Upper lobe of left lung (tissue), 6 donors: ENCODE data around the gene TMEM209. TPM values are rescaled to one million over a fixed set of nuclear protein-coding genes. Genes with fewer than 3 reads are reported as not detected.
"Not testable (repeated sequence)": the region's sequence is repeated elsewhere in the genome, so short reads cannot be mapped to it uniquely, and the experiment has no call there.

Experiments used
- ATAC-seq, 2 donors: fragments of 200-7000 bp; cut with Tn5 transposase; one replicate each; pipeline ENCODE4 v1.9.1; 2022; ENCODE audit warnings: mild to moderate bottlenecking in 2 of 2, moderate library complexity in 2 of 2; ENCODE audit not compliant: low FRiP score in 2 of 2
- DNase-seq, 2 donors: peaks; one replicate each; pipeline ENCODE4 v3.0.0-alpha.2; 2019 to 2020
- H3K27ac ChIP-seq, 4 donors: fragments of 200-600 bp; sonication (generic); one replicate each; pipeline ENCODE4 v1.5.1; 2016 to 2019
- H3K27me3 ChIP-seq, 4 donors: fragments of 200-600 bp; sonication (generic); one replicate each; pipeline ENCODE4 v1.5.1; 2017 to 2019
- H3K36me3 ChIP-seq, 4 donors: fragments of 200-600 bp; sonication (generic); one replicate each; pipeline ENCODE4 v1.5.1; 2016 to 2019
- H3K4me1 ChIP-seq, 4 donors: fragments of 200-600 bp; sonication (generic); one replicate each; pipeline ENCODE4 v1.5.1; 2018 to 2019
- H3K4me3 ChIP-seq, 4 donors: fragments of 200-600 bp; sonication (generic); one replicate each; pipeline ENCODE4 v1.5.1; 2017 to 2019; ENCODE audit warnings: mild to moderate bottlenecking in 2 of 4, moderate library complexity in 1 of 4
- H3K9me3 ChIP-seq, 4 donors: fragments of 200-600 bp; sonication (generic); one replicate each; pipeline ENCODE4 v1.5.1; 2018 to 2019
- EP300 ChIP-seq, 4 donors: sonication (generic); formaldehyde crosslinking; IDR thresholded peaks; one replicate each; pipeline ENCODE4 v1.5.1; 2017; ENCODE audit warnings: antibody characterized with exemption in 4 of 4, control low read depth in 2 of 4
- POLR2A ChIP-seq, 4 donors: fragments of 450-650 bp; IDR thresholded peaks; one replicate each; pipeline ENCODE4 v1.5.1; 2016 to 2017; ENCODE audit warnings: antibody characterized with exemption in 4 of 4, mild to moderate bottlenecking in 2 of 4
- POLR2AphosphoS5 ChIP-seq, 2 donors: sonication (generic); formaldehyde crosslinking; IDR thresholded peaks; one replicate each; pipeline ENCODE4 v1.5.1; 2017; ENCODE audit warnings: antibody characterized with exemption in 2 of 2
- WGBS, 2 donors: methylation state at CpG; one replicate each; pipeline ENCODE4 v1.1.5; 2017 to 2018; 5-methylcytosine and 5-hydroxymethylcytosine counted together
- total RNA-seq, 6 donors: library from RNA; depleted of rRNA in 4 of 6; stranded (reverse); fragments of >200 nt in 4 of 6; gene quantifications; one replicate each; pipeline versions ENCODE4 v1.1.0 to v1.2.1, GENCODE V29; 2016 to 2021
- TF ChIP-seq, protein P1 (sequence below), 6 experiments: fragments of 450-650 bp in 4 of 6; fragments of 200-600 bp in 2 of 6; sonication (generic) in 2 of 6; IDR thresholded peaks; one replicate each; pipeline ENCODE4 v1.5.1; 2016 to 2019; ENCODE audit warnings: antibody characterized with exemption in 6 of 6
- donor health status: DM: no; HTN: no; CAD: no; lungs with moderate emphysema.
- donor health status: DM: no; HTN: yes; CAD: no; lungs with severe emphysema.

Gene TMEM209
- total RNA-seq, 6 donors from 2014 or later: 6.2 to 23.3 (median 14.7) TPM

DNA sequence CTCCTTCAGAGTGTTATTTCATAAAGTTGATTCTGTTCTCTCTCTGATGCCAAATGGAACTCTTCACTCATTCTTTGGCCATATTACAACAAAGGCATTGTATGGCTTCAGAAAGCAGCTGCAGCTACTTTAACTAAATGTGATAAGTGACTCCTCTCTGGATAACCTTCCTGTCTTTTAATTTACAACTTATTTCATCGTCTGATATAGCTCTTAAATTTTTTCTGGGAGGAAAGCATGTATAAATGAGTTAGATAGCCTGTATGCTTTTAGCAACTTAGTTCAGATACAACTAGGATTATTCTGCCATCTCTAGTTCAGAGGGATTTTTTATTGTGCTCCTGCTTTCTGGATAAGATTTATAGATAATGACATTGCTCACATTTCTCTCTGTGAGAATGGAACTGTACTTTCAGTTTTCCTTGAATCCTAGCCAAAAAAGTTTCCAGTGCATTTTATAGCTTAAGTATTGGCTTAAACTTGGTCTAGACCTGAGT is 77.3 kb downstream of the TMEM209 start:
- peaks cover 5 to 89% (median 40%) of the 10 kb centered on the region in 4 donors for H3K36me3 ChIP-seq
- no peak for ATAC-seq
- no peak overlapping the region for H3K27ac ChIP-seq
- no peak for TF ChIP-seq EP300 (IDR thresholded peaks at IDR 0.05)
- no peak for TF ChIP-seq POLR2A (IDR thresholded peaks at IDR 0.05)
- TF ChIP-seq, protein P1, sequence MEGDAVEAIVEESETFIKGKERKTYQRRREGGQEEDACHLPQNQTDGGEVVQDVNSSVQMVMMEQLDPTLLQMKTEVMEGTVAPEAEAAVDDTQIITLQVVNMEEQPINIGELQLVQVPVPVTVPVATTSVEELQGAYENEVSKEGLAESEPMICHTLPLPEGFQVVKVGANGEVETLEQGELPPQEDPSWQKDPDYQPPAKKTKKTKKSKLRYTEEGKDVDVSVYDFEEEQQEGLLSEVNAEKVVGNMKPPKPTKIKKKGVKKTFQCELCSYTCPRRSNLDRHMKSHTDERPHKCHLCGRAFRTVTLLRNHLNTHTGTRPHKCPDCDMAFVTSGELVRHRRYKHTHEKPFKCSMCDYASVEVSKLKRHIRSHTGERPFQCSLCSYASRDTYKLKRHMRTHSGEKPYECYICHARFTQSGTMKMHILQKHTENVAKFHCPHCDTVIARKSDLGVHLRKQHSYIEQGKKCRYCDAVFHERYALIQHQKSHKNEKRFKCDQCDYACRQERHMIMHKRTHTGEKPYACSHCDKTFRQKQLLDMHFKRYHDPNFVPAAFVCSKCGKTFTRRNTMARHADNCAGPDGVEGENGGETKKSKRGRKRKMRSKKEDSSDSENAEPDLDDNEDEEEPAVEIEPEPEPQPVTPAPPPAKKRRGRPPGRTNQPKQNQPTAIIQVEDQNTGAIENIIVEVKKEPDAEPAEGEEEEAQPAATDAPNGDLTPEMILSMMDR (IDR thresholded peaks at IDR 0.05): no peak
- TF ChIP-seq POLR2AphosphoS5 (IDR thresholded peaks at IDR 0.05): no peak
- no peaks in the 10 kb centered on the region for H3K27me3 ChIP-seq
- H3K4me3 ChIP-seq: no peak overlapping the region
- no peak for DNase-seq
- 43 to 44% methylated on average over 1 of the region's 1 CpG for WGBS, 2 donors
- H3K4me1 ChIP-seq: peaks cover 0 to 14% (median 7%) of the 10 kb centered on the region in 4 donors
- H3K9me3 ChIP-seq: no peaks in the 10 kb centered on the region

DNA sequence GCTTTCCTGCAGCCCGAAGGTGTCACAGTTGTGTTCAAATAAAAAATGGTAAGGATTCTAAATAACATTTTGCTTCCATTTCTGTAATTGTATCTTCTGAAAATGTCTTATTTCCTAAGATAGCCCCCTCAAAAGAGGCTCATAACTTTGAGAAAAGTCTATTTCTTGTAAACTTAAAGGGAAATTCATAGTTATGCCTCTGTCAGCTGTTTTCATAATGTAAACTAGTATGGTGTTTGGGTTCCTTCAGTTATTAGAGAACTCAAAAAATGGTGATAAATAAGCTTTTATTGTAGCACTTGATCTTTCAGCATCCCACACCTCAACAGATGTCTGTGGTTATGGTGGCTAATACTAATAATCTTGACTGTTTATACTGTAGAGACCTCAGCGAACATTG is 77.8 kb downstream of the TMEM209 start:
- no peak for TF ChIP-seq POLR2AphosphoS5 (IDR thresholded peaks at IDR 0.05)
- no peak for TF ChIP-seq POLR2A (IDR thresholded peaks at IDR 0.05)
- TF ChIP-seq, protein P1 (IDR thresholded peaks at IDR 0.05): no peak
- no peak for TF ChIP-seq EP300 (IDR thresholded peaks at IDR 0.05)
- 58 to 80% methylated on average over 2 of the region's 2 CpGs for WGBS, 2 donors
- Histone ChIP-seq H3K27me3 (no peaks in the 10 kb centered on the region), H3K4me3 (no peak overlapping the region), H3K4me1 (peaks cover 0 to 14% (median 7%) of the 10 kb centered on the region in 4 donors), H3K27ac (no peak overlapping the region), H3K9me3 (no peaks in the 10 kb centered on the region), H3K36me3 (peaks cover 9 to 89% (median 43%) of the 10 kb centered on the region in 4 donors)
- DNase-seq: no peak
- no peak for ATAC-seq

DNA sequence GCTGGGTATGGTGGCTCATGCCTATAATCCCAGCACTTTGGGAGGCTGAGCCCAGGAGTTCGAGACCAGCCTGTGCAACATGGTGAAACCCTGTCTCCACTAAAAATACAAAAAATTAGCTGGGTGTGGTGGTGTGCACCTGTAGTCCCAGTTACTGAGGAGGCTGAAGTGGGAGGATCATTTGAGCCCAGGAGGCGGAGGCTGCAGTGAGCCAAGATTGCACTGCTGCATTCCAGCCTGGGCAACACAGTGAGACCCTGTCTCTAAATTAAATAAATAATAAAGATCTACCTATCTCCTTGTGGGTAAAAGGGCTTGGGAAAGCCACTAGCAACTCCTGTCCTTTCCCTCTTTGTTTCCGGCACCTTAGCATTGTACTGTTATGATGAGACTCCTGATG is 78.4 kb downstream of the TMEM209 start:
- not testable (repeated sequence) for H3K27me3 ChIP-seq, H3K4me3 ChIP-seq, ATAC-seq, DNase-seq, H3K27ac ChIP-seq, H3K9me3 ChIP-seq
- Histone ChIP-seq H3K4me1 (peaks cover 0 to 14% (median 7%) of the 10 kb centered on the region in 4 donors), H3K36me3 (peaks cover 10 to 89% (median 46%) of the 10 kb centered on the region in 4 donors)
- 98% methylated on average over 3 of the region's 3 CpGs for WGBS, 2 donors

DNA sequence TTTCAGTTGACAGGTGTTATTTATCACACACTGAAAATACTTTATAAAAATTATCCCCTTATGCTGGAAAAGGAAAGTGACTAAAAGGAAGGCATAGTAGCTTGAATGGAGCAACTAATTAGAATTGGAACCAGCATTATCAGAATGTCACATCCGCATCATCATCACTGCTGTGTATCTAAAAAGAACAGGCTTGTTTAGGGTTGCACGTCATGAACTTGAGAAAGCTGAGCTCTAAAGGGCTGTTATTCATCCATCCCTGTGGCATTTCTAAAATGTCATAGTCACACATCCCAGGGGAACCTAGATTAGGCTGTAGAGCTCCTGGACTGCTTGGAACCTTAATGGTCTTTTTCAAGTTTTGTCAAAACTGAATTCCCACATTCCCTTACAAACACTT is 80.5 kb downstream of the TMEM209 start:
- H3K9me3 ChIP-seq: no peaks in the 10 kb centered on the region
- no peaks in the 10 kb centered on the region for H3K27me3 ChIP-seq
- ATAC-seq (no peak), DNase-seq (no peak)
- H3K27ac ChIP-seq: no peak overlapping the region
- peaks cover 0 to 14% (median 7%) of the 10 kb centered on the region in 4 donors for H3K4me1 ChIP-seq
- H3K36me3 ChIP-seq: peaks cover 16 to 89% (median 47%) of the 10 kb centered on the region in 4 donors
- WGBS, 2 donors: 88 to 95% methylated on average over 2 of the region's 2 CpGs
- H3K4me3 ChIP-seq: no peak overlapping the region
- TF ChIP-seq EP300 (IDR thresholded peaks at IDR 0.05) (no peak), POLR2A (IDR thresholded peaks at IDR 0.05) (no peak), POLR2AphosphoS5 (IDR thresholded peaks at IDR 0.05) (no peak)
- TF ChIP-seq, protein P1 (IDR thresholded peaks at IDR 0.05): no peak

DNA sequence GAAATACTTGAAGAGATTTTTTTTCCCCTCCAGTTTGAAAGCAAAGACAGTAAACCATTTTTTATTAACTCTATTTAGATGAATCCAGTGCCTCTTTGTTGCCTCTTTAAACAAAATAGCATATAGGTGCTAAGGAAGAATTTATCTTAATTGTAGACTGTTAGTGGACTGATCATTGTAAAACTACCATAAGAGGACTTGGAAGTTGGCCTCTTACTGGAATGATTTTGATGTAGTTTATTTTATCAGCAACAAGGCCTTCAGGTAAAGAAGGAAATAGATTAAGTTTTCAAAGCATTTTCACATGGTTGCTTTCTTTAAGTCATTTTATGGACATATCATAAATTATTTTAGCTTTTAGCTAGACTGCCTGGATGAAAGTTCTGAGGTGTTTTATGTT is 81.7 kb downstream of the TMEM209 start:
- no peak for DNase-seq
- ATAC-seq: no peak
- no peak overlapping the region for H3K4me3 ChIP-seq
- no peak for TF ChIP-seq EP300 (IDR thresholded peaks at IDR 0.05)
- TF ChIP-seq, protein P1 (IDR thresholded peaks at IDR 0.05): no peak
- TF ChIP-seq POLR2AphosphoS5 (IDR thresholded peaks at IDR 0.05): no peak
- TF ChIP-seq POLR2A (IDR thresholded peaks at IDR 0.05): no peak
- H3K9me3 ChIP-seq: no peaks in the 10 kb centered on the region
- H3K27me3 ChIP-seq: no peaks in the 10 kb centered on the region
- peaks cover 0 to 14% (median 7%) of the 10 kb centered on the region in 4 donors for H3K4me1 ChIP-seq
- no peak overlapping the region for H3K27ac ChIP-seq
- peaks cover 16 to 80% (median 40%) of the 10 kb centered on the region in 4 donors for H3K36me3 ChIP-seq
